ENCODE results near the gene YIPF5.

YIPF5 gene

GRCh38 chr5:144191531-144191930 lies 21.1 kb upstream of the YIPF5 start:
- Histone ChIP-seq H3K27ac (peak overlapping the region in 10 of 11 experiments; percentile 79 to 97 (median 92); a peak in 20 of 22 replicates), H3K9me3 (replicated peaks in 1 of 11) (peaks cover 0 to 14% (median 4%) of the 10 kb centered on the region in 11 experiments; a peak in 7 of 22 replicates), H3K4me2 (peak overlapping the region; percentile 48 to 91 (median 60)), H3K4me3 (peak overlapping the region in 2 of 10 experiments; percentile 10 to 28; a peak in 3 of 20 replicates), H3K27me3 (no peaks in the 10 kb centered on the region), H4K20me1 (no peaks in the 10 kb centered on the region), H3K9ac (peak overlapping the region in 9 of 11 experiments; percentile 24 to 64 (median 51); a peak in 14 of 22 replicates), H3K4me1 (peaks cover 52 to 79% (median 65%) of the 10 kb centered on the region in 10 experiments), H3K36me3 (no peaks in the 10 kb centered on the region)
- TF ChIP-seq Cebpa-rat (IDR thresholded peaks at IDR 0.05) = no peak

- Histone ChIP-seq H3K36me3 (no peaks in the 10 kb centered on the region), H3K27me3 (no peaks in the 10 kb centered on the region), H3K4me1 (peaks cover 49 to 90% (median 67%) of the 10 kb centered on the region in 10 experiments), H3K9me3 (replicated peaks in 1 of 11) (peaks cover 0 to 14% (median 4%) of the 10 kb centered on the region in 11 experiments; a peak in 7 of 22 replicates), H3K27ac (peak overlapping the region in 10 of 11 experiments; percentile 88 to 97 (median 92); a peak in 20 of 22 replicates), H3K9ac (peak overlapping the region in 2 of 11 experiments; percentile 6 to 44; a peak in 3 of 22 replicates), H3K4me2 (peak overlapping the region in 7 of 11 experiments; percentile 17 to 91 (median 74); a peak in 12 of 22 replicates), H3K4me3 (no peak overlapping the region), H4K20me1 (no peaks in the 10 kb centered on the region)
- TF ChIP-seq Cebpa-rat (IDR thresholded peaks at IDR 0.05) = no peak
These were observed 19.5 kb upstream of the YIPF5 start for GRCh38 chr5:144189800-144190429.

DNA sequence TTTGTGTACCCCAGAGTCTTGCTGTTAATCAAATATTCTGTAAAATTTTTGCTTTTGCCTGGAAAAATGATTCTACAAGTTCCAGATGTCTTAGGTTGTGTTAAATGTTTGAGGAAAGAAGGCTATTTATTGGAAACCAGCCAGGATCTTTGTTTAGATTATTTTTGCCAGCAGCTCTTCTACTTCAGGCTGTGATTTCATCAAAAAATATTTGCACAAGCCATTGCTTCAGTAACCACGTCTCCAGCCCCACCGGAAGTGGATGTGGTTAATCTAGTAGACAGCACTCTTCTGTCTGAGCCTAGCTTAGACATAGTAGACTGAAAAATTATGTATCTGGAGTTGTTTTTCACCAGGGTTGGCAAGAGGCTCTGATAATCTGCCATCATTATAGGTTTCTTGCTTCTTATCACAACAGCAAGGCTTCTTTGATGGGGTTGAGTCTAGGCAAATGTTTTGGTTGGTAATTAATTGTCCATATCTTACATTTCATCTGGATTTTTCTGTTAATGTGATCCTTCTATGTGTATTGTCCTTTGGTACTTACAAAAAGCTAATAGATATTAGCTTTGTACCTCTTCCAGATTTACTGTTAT lies 17.3 kb upstream of the YIPF5 start:
- Histone ChIP-seq H3K36me3 (no peaks in the 10 kb centered on the region), H3K4me2 (peak overlapping the region; percentile 55 to 91 (median 74)), H3K4me1 (peaks cover 38 to 80% (median 57%) of the 10 kb centered on the region in 10 experiments), H3K4me3 (peak overlapping the region in 3 of 10 experiments; percentile 9 to 17 (median 13); a peak in 3 of 20 replicates), H3K9me3 (replicated peaks in 1 of 11) (peaks cover 0 to 14% (median 4%) of the 10 kb centered on the region in 11 experiments; a peak in 7 of 22 replicates), H4K20me1 (no peaks in the 10 kb centered on the region), H3K9ac (peak overlapping the region; percentile 22 to 77 (median 75); a peak in 21 of 22 replicates), H3K27ac (peak overlapping the region; percentile 54 to 97 (median 92)), H3K27me3 (no peaks in the 10 kb centered on the region)
- peak in 9 of 11 experiments; percentile 35 to 98 (median 96); a peak in 17 of 22 replicates for TF ChIP-seq Cebpa-rat (IDR thresholded peaks at IDR 0.05)

DNA sequence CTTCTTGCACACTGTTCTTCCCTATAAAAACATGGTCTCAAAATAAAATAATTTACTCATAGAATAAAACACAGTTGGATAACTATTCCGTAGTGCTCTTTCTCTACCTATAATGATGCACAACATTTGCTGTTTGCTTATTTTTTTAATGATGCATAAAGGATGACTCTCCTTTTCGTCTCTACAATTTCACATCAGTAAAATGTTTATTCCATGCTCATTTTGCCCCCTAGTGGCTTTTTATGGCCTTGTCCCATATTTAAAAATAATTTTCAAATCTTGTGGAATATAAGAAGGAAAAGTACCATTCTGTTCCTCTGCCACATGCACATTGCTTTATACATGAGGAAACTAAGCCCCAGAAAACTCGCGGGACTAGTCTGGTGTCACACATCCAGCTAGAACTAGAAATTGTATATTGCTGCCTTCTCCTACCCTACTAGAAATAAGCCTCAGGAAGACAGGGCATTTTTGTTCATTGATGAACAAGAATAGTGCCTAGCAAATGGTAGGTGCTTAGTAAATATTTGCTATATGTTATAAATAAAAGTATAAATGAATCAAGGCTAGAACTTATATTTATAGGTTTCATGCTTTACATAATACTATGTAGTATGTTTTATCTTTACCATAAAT lies 12.9 kb upstream of the YIPF5 start:
- Histone ChIP-seq H3K4me1 (peaks cover 21 to 38% (median 26%) of the 10 kb centered on the region in 10 experiments), H3K27ac (no peak overlapping the region; a peak in 1 of 22 replicates), H3K9me3 (replicated peaks in 1 of 11) (no peaks in the 10 kb centered on the region), H3K4me3 (no peak overlapping the region), H4K20me1 (no peaks in the 10 kb centered on the region), H3K9ac (no peak overlapping the region), H3K36me3 (no peaks in the 10 kb centered on the region), H3K4me2 (no peak overlapping the region), H3K27me3 (no peaks in the 10 kb centered on the region)
- TF ChIP-seq Cebpa-rat (IDR thresholded peaks at IDR 0.05) = no peak

DNA sequence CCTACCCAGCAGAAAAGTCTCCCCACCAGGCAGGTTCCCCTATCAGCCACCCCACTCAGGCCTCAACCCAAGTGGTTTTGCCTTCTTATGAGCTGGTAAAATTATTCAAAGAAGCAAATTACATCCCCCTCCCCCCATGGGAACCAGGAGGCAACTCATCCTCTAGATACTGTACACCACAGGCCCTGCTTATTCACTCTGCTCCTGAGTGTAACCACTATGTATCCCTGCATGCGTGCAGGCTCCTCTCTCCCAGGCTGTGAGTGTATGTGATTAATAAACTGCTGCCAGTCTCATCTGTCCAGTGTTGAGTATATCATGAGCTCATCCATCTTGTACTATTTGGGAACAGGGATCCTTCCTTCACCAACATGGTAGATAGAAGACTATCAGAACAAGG lies 8.8 kb upstream of the YIPF5 start:
- Histone ChIP-seq H3K9me3 (replicated peaks in 1 of 11) (no peaks in the 10 kb centered on the region), H4K20me1 (no peaks in the 10 kb centered on the region), H3K4me3 (no peak overlapping the region), H3K27ac (no peak overlapping the region), H3K4me1 (peaks cover 0 to 3% (median 0%) of the 10 kb centered on the region in 10 experiments; a peak in 1 of 20 replicates), H3K9ac (no peak overlapping the region), H3K27me3 (no peaks in the 10 kb centered on the region), H3K36me3 (no peaks in the 10 kb centered on the region), H3K4me2 (no peak overlapping the region)
- no peak for TF ChIP-seq Cebpa-rat (IDR thresholded peaks at IDR 0.05)

DNA sequence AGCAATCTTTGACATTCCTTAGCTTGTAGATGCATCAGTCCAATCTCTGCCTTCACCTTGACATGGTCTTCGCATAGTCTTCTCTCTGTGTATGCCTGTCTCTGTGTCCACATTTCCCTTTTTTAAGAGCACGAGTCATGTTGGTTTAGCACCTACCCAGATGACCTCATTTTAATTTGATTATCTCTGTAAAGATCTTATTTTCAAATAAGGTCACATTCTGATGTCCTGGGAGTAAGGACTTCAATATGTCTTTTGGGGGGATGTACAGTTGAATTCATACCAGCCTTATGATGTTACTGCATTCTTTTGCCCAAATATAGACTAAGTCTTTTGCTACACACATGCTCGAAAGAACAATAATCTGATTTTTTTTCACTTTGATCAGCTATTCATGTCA lies 7.1 kb upstream of the YIPF5 start:
- H3K4me3 ChIP-seq = no peak overlapping the region
- no peaks in the 10 kb centered on the region for H3K27me3 ChIP-seq
- no peak overlapping the region for H3K4me2 ChIP-seq
- H3K4me1 ChIP-seq = no peaks in the 10 kb centered on the region
- H3K9me3 ChIP-seq (replicated peaks in 1 of 11) = no peaks in the 10 kb centered on the region
- no peaks in the 10 kb centered on the region for H4K20me1 ChIP-seq
- no peak overlapping the region for H3K27ac ChIP-seq
- no peak overlapping the region for H3K9ac ChIP-seq
- no peaks in the 10 kb centered on the region for H3K36me3 ChIP-seq
- no peak for TF ChIP-seq Cebpa-rat (IDR thresholded peaks at IDR 0.05)

DNA sequence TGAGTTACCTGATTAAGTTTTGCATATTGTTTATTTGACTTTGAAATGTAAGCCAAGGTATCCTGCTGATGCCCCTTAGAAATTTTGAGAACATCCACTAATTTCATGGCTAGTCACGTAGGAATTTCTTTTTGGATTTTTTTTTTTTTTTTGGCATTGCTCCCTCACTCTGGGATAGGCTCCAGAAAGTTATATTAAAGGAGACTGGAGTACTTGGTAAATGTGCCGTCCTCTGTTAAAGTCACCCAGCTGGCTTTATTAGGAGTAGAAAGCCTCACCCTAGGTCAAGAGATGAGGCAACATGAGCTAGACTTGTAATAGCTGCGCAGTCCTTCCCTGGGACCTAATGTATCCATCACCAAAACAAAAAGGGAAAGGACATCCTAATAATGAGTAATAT lies 3.3 kb upstream of the YIPF5 start:
- no peak for TF ChIP-seq Cebpa-rat (IDR thresholded peaks at IDR 0.05)
- Histone ChIP-seq H4K20me1 (no peaks in the 10 kb centered on the region), H3K4me3 (no peak overlapping the region), H3K9ac (no peak overlapping the region), H3K4me1 (peaks cover 14 to 24% (median 19%) of the 10 kb centered on the region in 10 experiments), H3K36me3 (peaks cover 0 to 6% (median 3%) of the 10 kb centered on the region in 11 experiments; a peak in 13 of 22 replicates), H3K27me3 (no peaks in the 10 kb centered on the region), H3K4me2 (no peak overlapping the region), H3K9me3 (replicated peaks in 1 of 11) (no peaks in the 10 kb centered on the region), H3K27ac (no peak overlapping the region)

GRCh38 chr5:144169904-144170275 lies 569 bp downstream of the YIPF5 start:
- Histone ChIP-seq H3K9me3 (replicated peaks in 1 of 11) (no peaks in the 10 kb centered on the region), H3K4me2 (peak overlapping the region; percentile 87 to 95 (median 91)), H3K27ac (peak overlapping the region; percentile 71 to 92 (median 84)), H3K27me3 (no peaks in the 10 kb centered on the region), H3K4me1 (peaks cover 16 to 34% (median 25%) of the 10 kb centered on the region in 10 experiments), H4K20me1 (peaks cover 0 to 8% (median 0%) of the 10 kb centered on the region in 11 experiments; a peak in 1 of 22 replicates), H3K36me3 (peaks cover 17 to 44% (median 36%) of the 10 kb centered on the region in 11 experiments), H3K9ac (peak overlapping the region; percentile 74 to 93 (median 87)), H3K4me3 (peak overlapping the region; percentile 72 to 93 (median 82))
- TF ChIP-seq Cebpa-rat (IDR thresholded peaks at IDR 0.05) = no peak

DNA sequence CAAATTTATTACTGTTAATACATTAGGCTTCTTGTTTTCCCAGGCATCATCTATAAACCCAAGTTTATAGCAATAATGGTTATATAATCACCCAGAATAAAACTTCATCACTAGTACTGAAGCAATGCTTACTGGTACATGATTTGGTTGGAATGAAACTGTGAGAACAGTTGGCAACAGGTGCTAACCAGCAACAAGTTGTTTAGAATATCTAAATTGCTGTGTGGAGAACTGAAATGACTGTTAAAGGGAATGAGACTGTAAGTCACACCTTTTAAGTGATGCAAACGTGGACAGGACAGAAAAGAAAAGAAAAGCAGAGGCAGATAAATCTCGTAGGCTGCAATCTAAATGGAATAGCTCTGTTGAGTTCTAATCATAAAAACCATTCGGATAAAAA lies 2.5 kb downstream of the YIPF5 start:
- Histone ChIP-seq H3K36me3 (peaks cover 36 to 63% (median 55%) of the 10 kb centered on the region in 11 experiments), H3K4me2 (peak overlapping the region in 2 of 11 experiments; percentile 19 to 95; a peak in 3 of 22 replicates), H4K20me1 (peaks cover 0 to 8% (median 0%) of the 10 kb centered on the region in 11 experiments; a peak in 1 of 22 replicates)

More for the DNA sequence above, 2.5 kb downstream of the YIPF5 start:
- no peak for TF ChIP-seq Cebpa-rat (IDR thresholded peaks at IDR 0.05)
- Histone ChIP-seq H3K9me3 (replicated peaks in 1 of 11) (no peaks in the 10 kb centered on the region), H3K27me3 (no peaks in the 10 kb centered on the region), H3K9ac (no peak overlapping the region), H3K27ac (no peak overlapping the region), H3K4me3 (no peak overlapping the region), H3K4me1 (peaks cover 16 to 34% (median 25%) of the 10 kb centered on the region in 10 experiments)
